H1 (cell line): Measurements from ENCODE around the gene CLIC3. TPM values are rescaled to one million over a fixed set of nuclear protein-coding genes. Genes with fewer than 3 reads are reported as not detected.

Experiments used
- CHD1 ChIP-seq: IDR thresholded peaks from 2 replicates; pipeline ENCODE4 v1.6.1; 2012; ENCODE audit warnings: low read depth, low read length, improper control_type of control experiment
- EZH2 ChIP-seq: fragments of 200-600 bp; sonication (generic); IDR thresholded peaks from 2 replicates; pipeline ENCODE4 v1.7.1; 2012; ENCODE audit warnings: low read depth, mild to moderate bottlenecking, moderate library complexity, low read length, inconsistent platforms; ENCODE audit not compliant: severe bottlenecking
- NANOG ChIP-seq: IDR thresholded peaks from 2 replicates; pipeline ENCODE4 v1.6.1; 2011; ENCODE audit warnings: low read length, low read depth, mild to moderate bottlenecking, inconsistent platforms; ENCODE audit not compliant: insufficient read depth, poor library complexity, severe bottlenecking
- NRF1 ChIP-seq: IDR thresholded peaks from 2 replicates; pipeline ENCODE4 v1.6.1; 2011; ENCODE audit warnings: mild to moderate bottlenecking, low read depth, low read length, improper control_type of control experiment
- PHF8 ChIP-seq: fragments of 200-600 bp; sonication (generic); conservative IDR thresholded peaks from 2 replicates; pipeline ENCODE4 v1.7.1; 2012; ENCODE audit warnings: low read depth, mild to moderate bottlenecking, inconsistent platforms, low read length, moderate library complexity
- RBBP5 ChIP-seq: IDR thresholded peaks from 2 replicates; pipeline ENCODE4 v1.7.1; 2012; ENCODE audit warnings: low read depth, mild to moderate bottlenecking, inconsistent platforms, low read length, moderate library complexity, borderline replicate concordance
- SP2 ChIP-seq: IDR thresholded peaks from 2 replicates; pipeline ENCODE4 v1.6.1; 2012; ENCODE audit warnings: mild to moderate bottlenecking, low read length, inconsistent platforms
- polyA plus RNA-seq, 7 experiments: library from polyadenylated mRNA; depleted of rRNA in 3 of 7; stranded (reverse) in 5 of 7; unstranded in 2 of 7; fragments of >200 nt in 5 of 7; fragments of 200-250 nt in 2 of 7; gene quantifications; 1 replicate in 5 of 7; 2 replicates in 1 of 7; 4 replicates in 1 of 7; pipeline versions ENCODE4 v1.2.1 to v1.2.3, GENCODE V29; 2011 to 2013; ENCODE audit warnings: missing spikeins in 2 of 7, mixed read lengths in 2 of 7
- total RNA-seq: library from RNA; stranded (reverse); fragmentation: NEBNext Ultra II Directional; extraction: Animal tissue kit (Norgen Biotek cat#: 25700); gene quantifications from 2 replicates; pipeline ENCODE4 v1.2.1, GENCODE V29; 2021

The CLIC3 gene
- total and polyA plus RNA-seq, 2 of the 8 experiments (the other 6 are each of a cell fraction or from before 2014, with no cell fraction given) = 0.12 TPM; not detected in 1

DNA sequence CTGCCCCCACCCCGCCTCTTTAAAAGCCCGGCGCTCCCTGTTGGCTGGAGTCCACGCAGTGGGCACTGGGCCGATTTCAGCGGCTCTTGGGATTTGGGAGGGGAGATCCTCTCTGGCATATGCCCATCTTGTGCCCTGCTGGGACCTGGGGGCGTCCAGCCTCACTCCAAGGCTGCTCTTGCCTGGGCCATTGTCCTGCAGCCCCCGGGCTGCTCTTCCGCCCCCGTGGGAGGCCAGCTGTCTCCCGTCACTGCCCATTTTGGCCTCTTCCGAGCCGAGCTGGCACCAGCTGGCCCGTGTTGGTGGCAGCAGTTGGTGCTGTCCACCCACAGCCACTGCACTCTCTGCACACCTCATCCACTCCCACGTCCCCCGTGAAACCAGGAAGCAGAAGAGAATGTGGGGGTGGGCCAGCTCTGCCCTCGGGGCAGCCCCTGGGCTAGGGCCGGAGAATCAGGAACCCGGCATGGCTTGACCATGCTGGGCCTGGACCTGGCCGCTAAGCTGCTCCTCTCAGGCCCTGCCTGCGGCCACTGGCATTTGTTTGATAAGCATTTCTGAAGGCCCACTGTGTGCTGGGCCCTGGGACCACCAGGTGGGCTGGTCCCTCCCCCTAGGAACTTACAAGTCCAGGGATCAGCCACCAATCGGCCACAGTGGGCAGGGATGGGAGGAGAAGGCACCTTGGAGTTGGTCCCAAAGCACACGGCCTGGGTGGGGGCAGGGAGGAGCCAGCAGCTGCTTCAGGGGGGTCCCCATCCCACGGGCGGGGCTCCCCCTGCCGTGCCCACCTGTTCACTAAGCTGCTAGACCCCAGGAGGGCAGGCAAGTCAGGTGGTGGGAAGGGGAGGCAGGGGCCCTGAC is 49.1 kb downstream of the CLIC3 start (continued):
- TF ChIP-seq PHF8 (no peak), EZH2 (no peak), NRF1 (no peak), SP2 (no peak), RBBP5 (no peak), NANOG (no peak), CHD1 (no peak)
